HEK293 (cell line): Measurements from ENCODE around the gene CD93.

ENCODE experiments used
- CTCF ChIA-PET: fragments of 350-600 bp; formaldehyde crosslinking; extraction: SDS; loops from one replicate; lab custom pipeline; 2021; ENCODE audit warnings: antibody characterized with exemption; lab: Yijun Ruan, JAX
- POLR2A ChIA-PET: fragments of 300-600 bp; formaldehyde crosslinking; extraction: SDS; loops from one replicate; lab custom pipeline; 2020; ENCODE audit warnings: antibody characterized with exemption, inconsistent platforms; lab: Yijun Ruan, JAX
- H3K27ac ChIP-seq: fragments of 200-500 bp; sonication (Bioruptor generic); 2 replicates; pipeline ENCODE4 v1.5.1; 2014; ENCODE audit warnings: low read depth, low read length, control low read depth, inconsistent platforms; ENCODE audit errors: extremely low read depth
- H3K36me3 ChIP-seq, 2 experiments: fragments of 200-500 bp in 1 of 2; sonication (Bioruptor generic) in 1 of 2; 1 replicate in 1 of 2; 2 replicates in 1 of 2; pipeline ENCODE4 v1.5.1; 2014 to 2017; ENCODE audit warnings: inconsistent platforms in 2 of 2, low read length in 2 of 2; ENCODE audit not compliant: control insufficient read depth in 2 of 2, insufficient read depth in 1 of 2
- H3K4me1 ChIP-seq: fragments of 200-500 bp; sonication (Bioruptor generic); 2 replicates; pipeline ENCODE4 v1.5.1; 2014; ENCODE audit warnings: mild to moderate bottlenecking, low read length, inconsistent platforms; ENCODE audit not compliant: control insufficient read depth, insufficient read depth
- H3K4me3 ChIP-seq: 2 replicates; pipeline ENCODE4 v1.5.1; 2011; ENCODE audit warnings: low read depth, mild to moderate bottlenecking, control low read depth, low read length, moderate library complexity
- H3K9me3 ChIP-seq: fragments of 200-500 bp; sonication (Bioruptor generic); 2 replicates; pipeline ENCODE4 v1.5.1; 2014; ENCODE audit warnings: low read depth, low read length, inconsistent platforms; ENCODE audit not compliant: control insufficient read depth, insufficient read depth
- BCL11B ChIP-seq: fragments of 450-650 bp; formaldehyde crosslinking; IDR thresholded peaks from 2 replicates; pipeline ENCODE4 v1.5.1; 2016; ENCODE audit warnings: low read depth, missing biosample characterization, missing genetic modification characterization
- KLF1 ChIP-seq: fragments of 450-650 bp; formaldehyde crosslinking; IDR thresholded peaks from 2 replicates; pipeline ENCODE4 v1.5.1; 2016; ENCODE audit warnings: missing biosample characterization, missing genetic modification characterization
- KLF17 ChIP-seq: fragments of 450-650 bp; formaldehyde crosslinking; IDR thresholded peaks from 2 replicates; pipeline ENCODE4 v1.5.1; 2016; ENCODE audit warnings: missing biosample characterization, missing genetic modification characterization
- PRDM1 ChIP-seq: fragments of 450-650 bp; formaldehyde crosslinking; IDR thresholded peaks from 2 replicates; pipeline ENCODE4; 2016; ENCODE audit warnings: missing biosample characterization, missing genetic modification characterization
- ZNF132 ChIP-seq: fragments of 450-650 bp; formaldehyde crosslinking; IDR thresholded peaks from 2 replicates; pipeline ENCODE4 v1.5.1; 2017; ENCODE audit warnings: missing biosample characterization, missing genetic modification characterization, borderline replicate concordance
- ZNF18 ChIP-seq: fragments of 450-650 bp; formaldehyde crosslinking; IDR thresholded peaks from 2 replicates; pipeline ENCODE4 v1.5.1; 2016; ENCODE audit warnings: missing biosample characterization, missing genetic modification characterization
- ZNF184 ChIP-seq: fragments of 450-650 bp; IDR thresholded peaks from 2 replicates; pipeline ENCODE4 v1.5.1; 2018; ENCODE audit warnings: missing biosample characterization, mild to moderate bottlenecking, missing genetic modification characterization
- ZNF223 ChIP-seq: fragments of 450-650 bp; formaldehyde crosslinking; IDR thresholded peaks from 2 replicates; pipeline ENCODE4 v1.5.1; 2016; ENCODE audit warnings: missing biosample characterization, missing genetic modification characterization
- ZNF341 ChIP-seq: fragments of 450-650 bp; formaldehyde crosslinking; IDR thresholded peaks from 2 replicates; pipeline ENCODE4; 2016; ENCODE audit warnings: low read depth, missing biosample characterization, missing genetic modification characterization
- ZNF473 ChIP-seq: fragments of 450-650 bp; formaldehyde crosslinking; IDR thresholded peaks from 2 replicates; pipeline ENCODE4 v1.5.1; 2017; ENCODE audit warnings: missing biosample characterization, missing genetic modification characterization
- ZNF623 ChIP-seq: fragments of 450-650 bp; formaldehyde crosslinking; IDR thresholded peaks from 2 replicates; pipeline ENCODE4 v1.5.1; 2016; ENCODE audit warnings: missing biosample characterization, missing genetic modification characterization
- ZNF692 ChIP-seq: fragments of 450-650 bp; formaldehyde crosslinking; IDR thresholded peaks from 2 replicates; pipeline ENCODE4 v1.5.1; 2016; ENCODE audit warnings: missing biosample characterization, missing genetic modification characterization
- ZNF785 ChIP-seq: fragments of 450-650 bp; formaldehyde crosslinking; IDR thresholded peaks from 2 replicates; pipeline ENCODE4 v1.5.1; 2016; ENCODE audit warnings: missing biosample characterization, missing genetic modification characterization

The CD93 gene

GRCh38 chr20:23036371-23036770 is 49.8 kb downstream of the CD93 start (continued):
- TF ChIP-seq ZNF692 (tag by site-specific recombination) = no peak
- TF ChIP-seq ZNF18 (tag by site-specific recombination) = no peak
- TF ChIP-seq KLF17 (tag by site-specific recombination) = no peak

- CTCF ChIA-PET = no interaction called here
- no peaks in the 10 kb centered on the region for H3K9me3 ChIP-seq
- no peaks in the 10 kb centered on the region; the same call in 1 of the 2 replicates for H3K4me1 ChIP-seq
- no peak overlapping the region for H3K27ac ChIP-seq
- no peaks in the 10 kb centered on the region for H3K36me3 ChIP-seq
- H3K4me3 ChIP-seq = no peak overlapping the region
- POLR2A ChIA-PET = no interaction called here
- TF ChIP-seq ZNF223 (tag by site-specific recombination) = no peak
Observed at GRCh38 chr20:23035731-23036130, 50.4 kb downstream of the CD93 start.

GRCh38 chr20:23034721-23035671 is 51.1 kb downstream of the CD93 start, which contains the start of gene SSTR4:
Gene SSTR4 (plus strand): TSS chr20:23035312. CDS start chr20:23035484, 172 bp downstream.
- CTCF ChIA-PET = no interaction called here
- H3K9me3 ChIP-seq = no peaks in the 10 kb centered on the region
- no peak within 1 kb of the TSS for H3K4me3 ChIP-seq
- POLR2A ChIA-PET = no interaction called here
- H3K4me1 ChIP-seq = no peaks in the 10 kb centered on the region; the same call in 1 of the 2 replicates
- TF ChIP-seq ZNF785 (no peak), PRDM1 (tag by site-specific recombination) (no peak), ZNF132 (tag by site-specific recombination) (no peak), ZNF473 (no peak), ZNF184 (tag by site-specific recombination) (no peak), KLF1 (tag by site-specific recombination) (no peak)
- no peaks in the 10 kb centered on the region for H3K36me3 ChIP-seq
- no peak within 1 kb of the TSS for H3K27ac ChIP-seq

- H3K4me3 ChIP-seq = no peak overlapping the region
- TF ChIP-seq ZNF341 (tag by site-specific recombination) (no peak), BCL11B (tag by site-specific recombination) (no peak), ZNF623 (tag by site-specific recombination) (no peak)
- H3K4me1 ChIP-seq = no peaks in the 10 kb centered on the region; the same call in 1 of the 2 replicates
- ChIA-PET POLR2A (no interaction called here), CTCF (no interaction called here)
- no peaks in the 10 kb centered on the region for H3K36me3 ChIP-seq
- no peaks in the 10 kb centered on the region for H3K9me3 ChIP-seq
- H3K27ac ChIP-seq = no peak overlapping the region
Observed at GRCh38 chr20:23033918-23034317, 52.2 kb downstream of the CD93 start.
